Measurements from ENCODE around the gene SCN1B.
"Not testable (repeated sequence)": the region's sequence is repeated elsewhere in the genome, so short reads cannot be mapped to it uniquely, and the experiment has no call there.

The SCN1B gene

DNA sequence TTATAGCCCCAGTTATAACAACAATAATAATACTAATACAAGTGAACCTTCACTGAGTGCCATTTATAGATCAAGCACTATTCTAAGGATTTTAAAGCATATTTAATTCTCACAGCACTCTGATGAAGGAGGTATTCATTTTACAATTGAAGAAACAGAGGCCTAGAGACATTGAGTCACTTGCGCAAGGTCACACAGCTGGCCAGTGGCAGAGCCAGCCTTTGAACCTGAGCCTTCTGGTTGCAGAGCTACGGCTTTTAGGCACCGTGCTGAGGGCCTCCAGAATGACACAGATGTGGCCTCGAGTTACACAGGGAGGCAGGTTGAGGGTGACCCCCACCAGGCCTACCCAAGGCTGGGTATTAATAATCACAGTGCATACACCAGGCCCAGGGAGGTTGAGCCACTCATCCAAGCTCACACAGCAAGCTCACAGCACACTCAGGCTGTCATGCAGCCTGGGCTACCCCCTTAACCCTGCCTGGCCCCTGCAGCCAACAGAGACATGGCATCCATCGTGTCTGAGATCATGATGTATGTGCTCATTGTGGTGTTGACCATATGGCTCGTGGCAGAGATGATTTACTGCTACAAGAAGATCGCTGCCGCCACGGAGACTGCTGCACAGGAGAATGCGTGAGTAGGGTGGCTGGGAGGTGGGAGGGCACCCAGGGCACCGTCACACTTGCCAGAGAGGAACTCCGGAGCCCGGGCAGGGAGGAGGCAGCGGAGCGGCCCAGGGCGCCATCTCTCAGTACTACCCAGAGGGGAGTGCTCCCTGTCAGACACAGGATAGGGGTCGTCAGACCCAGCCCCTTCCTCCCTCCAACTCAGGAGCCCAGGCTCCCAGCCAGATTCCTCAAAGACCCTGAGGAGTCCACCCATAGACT lies 8.6 kb downstream of the SCN1B start:
- DNase-seq: peak; percentile 19 to 69

DNA sequence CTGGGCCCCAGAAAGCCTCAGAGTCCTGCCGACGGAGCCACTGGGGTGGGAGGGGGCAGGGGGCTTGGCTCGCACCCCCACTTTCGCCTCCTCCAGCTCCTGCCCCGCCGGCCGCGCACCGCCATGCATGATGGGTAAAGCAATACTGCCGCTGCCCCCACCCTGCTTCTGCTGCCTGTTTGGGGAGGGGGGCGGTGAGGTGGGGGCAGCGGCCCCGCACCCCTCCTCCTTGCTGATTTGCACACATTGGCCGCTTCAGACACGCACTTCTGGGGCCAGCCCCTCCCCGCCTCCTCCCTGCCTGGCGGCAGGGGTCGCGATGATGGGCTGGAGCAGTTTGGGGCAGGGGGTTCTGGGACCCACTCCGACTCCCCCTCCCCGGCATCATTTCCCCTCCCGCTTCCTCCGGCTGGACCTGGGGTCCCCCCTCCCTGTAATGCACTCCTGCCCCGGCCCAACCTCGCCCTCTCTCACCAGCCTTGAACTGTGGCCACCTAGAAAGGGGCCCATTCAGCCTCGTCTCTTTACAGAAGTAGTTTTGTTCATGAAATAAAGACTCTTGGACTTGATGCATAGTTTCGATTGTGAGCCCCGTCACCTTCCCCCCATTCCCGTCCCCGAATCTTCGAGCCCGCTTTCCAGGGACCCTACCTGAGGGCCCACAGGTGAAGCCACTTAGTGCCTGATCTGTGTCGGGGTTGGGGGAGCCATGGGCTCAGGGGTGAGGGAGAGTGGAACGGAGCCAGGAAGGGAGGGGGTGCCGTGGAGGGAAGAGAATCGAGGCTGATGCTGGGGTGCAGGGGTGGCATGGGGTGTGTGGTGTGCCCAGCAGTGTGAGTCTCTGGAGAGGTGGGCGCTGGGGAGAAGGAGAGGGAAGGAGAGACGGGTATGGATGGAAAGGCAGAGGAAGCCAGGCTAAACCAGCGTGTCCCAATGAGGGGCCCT lies 9.9 kb downstream of the SCN1B start:
- no peak for DNase-seq

DNA sequence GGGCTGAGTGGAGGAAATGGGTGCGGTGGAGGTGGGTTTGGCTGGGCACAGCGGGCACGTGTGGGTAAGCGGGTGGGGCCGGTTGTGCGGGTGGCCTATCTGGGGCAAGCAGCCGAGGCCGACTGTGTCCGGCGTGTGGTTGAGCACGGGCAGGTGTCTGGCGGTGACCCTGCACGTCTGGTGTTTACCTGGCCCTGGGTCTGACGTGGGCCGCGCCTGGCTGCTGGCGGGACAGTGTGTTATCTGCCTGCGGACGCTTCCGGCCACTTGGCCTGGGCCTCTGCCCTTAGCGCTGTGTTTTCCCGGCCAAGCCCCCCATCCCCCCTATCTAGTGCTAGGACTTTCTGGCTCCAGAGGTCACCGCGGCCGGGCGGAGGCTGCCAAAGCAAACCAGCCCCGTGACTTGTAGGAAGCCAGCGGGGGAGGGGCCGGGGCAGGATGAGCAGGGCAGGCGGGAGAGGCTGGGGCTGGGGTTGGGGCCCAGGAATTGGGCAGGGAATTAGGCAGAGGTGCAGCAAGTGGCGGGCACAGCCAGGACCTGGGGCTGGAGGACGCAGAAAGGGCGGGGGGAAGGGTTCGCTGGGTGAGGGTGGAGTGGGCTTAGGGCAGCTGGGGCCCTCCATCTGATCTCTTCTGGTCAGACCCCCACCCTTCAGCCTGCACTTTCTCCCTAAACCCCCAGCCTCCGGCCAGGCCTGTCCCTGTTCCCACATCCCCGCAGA lies 10.7 kb downstream of the SCN1B start:
- DNase-seq: no peak

DNA sequence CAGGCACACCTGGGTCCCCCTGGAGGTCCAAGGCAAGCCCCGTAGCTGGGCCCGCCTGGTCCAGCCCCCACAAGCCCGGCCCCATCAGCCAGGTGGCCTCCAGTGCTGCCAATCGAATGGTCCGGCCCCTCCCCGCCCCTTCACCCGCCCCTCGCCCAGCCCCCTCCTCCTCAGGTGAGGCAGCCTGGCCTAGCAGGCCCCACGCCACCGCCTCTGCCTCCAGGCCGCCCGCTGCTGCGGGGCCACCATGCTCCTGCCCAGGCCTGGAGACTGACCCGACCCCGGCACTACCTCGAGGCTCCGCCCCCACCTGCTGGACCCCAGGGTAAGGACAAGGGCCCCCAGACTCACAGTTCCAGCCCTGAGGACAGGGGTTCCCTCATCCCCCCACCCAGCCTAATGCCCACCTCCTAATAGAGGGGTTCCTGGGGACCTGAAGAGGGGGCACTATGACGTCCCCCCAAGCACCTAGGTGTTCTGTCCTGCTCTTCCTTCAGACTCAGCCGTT lies 11.3 kb downstream of the SCN1B start, which contains the start of gene HPN:
Gene HPN (plus strand): TSS at position 174 of the 508 bp plus-strand sequence. CDS start 786 bp downstream, outside the sequence.
- DNase-seq: no peak

DNA sequence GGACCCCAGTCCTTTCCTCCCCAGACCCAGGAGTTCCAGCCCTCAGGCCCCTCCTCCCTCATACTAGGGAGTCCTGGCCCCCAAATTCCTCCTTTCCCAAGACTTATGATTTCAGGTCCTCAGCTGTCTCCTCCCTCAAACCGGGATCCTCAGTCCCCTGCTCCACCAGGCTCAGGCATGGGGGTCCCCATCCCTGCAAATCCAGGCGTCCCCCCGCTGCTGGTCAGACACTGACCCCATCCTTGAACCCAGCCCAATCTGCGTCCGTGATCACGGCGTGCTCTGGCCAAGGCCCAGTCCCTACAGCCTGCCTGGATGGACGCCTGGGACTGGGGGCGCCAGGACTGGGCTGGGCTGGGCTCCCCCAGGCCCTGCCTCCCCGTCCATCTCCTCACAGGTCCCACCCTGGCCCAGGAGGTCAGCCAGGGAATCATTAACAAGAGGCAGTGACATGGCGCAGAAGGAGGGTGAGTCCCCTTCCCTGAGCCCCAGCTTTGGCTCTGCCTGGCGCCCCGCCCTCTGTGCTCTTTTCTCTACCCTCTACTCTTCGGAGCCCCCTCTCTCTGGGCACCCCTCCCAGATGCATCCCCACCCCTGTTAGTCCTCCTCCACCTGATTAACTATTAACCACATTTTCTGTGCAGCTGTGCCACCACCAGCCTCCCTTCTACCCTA lies 11.9 kb downstream of the SCN1B start:
- no peak for DNase-seq

DNA sequence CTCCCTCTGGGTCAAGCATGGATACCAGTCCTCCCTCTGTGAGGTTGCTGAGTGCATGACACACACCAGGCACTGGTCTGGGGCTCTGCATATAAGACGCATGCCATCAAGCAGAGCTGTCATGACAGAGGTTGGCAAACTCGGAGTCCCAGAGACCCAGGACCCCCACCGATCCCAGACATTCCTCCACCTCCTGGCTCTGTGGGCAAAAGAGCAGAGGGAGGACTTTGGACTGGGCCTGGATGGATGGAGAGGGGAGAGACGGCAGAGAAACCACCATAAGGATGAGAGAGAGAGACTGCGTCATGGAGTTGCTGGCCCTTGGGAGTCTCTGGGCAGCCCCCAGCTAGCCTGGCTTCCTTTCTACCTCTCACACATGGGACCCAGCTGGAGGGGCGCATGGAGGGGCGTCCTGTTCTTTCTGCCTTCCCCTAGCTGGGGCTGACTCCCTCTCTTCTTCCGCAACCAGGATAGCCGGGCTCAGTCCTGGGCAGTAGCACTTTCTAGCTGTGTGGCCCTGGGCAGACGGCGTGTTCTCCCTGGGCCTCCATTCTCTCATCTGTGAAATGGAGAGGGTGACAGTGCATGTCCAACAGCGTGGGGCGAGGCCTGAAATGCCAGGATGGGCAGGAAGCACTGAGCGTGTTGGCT lies 12.8 kb downstream of the SCN1B start:
- DNase-seq: no peak

DNA sequence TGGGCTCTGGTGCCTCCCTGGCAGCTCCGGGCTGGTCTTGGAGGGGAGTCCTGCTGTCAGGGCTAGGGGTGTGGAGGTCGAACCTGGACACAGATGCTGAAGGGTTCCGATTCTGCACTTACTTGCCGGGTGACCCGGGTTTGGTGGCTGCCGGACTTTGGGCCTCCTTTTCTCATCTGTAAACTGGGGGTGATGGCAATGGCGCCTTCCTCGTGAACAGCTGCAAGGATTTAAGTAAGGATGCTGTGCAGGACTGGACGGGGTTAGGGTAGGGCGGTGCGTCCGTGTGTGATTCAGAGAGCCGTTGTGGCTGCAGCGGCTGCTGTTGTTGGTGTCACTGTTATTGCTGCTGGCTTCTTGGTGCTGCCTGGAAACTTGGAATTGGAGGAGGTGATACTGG lies 13.6 kb downstream of the SCN1B start:
- no peak for DNase-seq

DNA sequence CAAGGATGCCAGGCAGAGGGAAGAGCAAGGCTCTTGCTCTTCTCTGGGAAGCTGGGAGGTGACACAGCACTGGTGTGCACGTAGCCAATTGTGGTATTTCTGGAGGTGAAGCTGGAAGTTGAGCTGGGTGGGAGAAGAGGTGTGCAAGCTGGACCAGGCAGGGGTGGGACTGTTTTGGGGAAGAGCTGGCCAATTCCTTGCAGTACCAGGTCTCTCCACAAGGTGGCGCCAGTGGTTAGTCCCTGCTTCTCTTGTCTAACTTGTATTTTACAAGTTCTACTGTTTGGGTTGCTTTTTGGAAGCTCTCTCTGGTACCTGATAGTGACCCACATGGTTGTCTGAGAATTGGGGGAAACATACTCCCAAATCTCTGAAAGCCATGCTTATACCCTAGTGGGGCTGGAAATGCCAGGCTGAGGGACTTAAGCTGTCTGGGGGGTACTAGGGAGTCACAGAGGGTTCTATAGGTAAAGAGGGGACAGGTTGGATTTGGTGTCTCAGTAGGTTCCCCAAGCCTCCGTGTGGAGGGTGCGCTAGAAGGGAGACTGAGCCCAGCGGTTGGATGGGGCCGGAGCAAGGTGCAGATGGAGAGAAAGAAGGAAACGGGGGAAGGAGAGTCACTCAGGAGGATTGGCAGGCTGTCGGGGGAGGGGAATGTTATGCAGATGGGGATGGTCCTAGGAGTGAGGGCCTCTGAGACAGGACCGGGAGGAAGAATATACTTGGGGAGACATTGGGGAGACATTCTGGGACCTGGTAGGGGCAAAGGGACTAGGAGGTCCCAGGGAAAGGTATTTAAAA lies 14.2 kb downstream of the SCN1B start:
- DNase-seq: peak; percentile 48 to 57

DNA sequence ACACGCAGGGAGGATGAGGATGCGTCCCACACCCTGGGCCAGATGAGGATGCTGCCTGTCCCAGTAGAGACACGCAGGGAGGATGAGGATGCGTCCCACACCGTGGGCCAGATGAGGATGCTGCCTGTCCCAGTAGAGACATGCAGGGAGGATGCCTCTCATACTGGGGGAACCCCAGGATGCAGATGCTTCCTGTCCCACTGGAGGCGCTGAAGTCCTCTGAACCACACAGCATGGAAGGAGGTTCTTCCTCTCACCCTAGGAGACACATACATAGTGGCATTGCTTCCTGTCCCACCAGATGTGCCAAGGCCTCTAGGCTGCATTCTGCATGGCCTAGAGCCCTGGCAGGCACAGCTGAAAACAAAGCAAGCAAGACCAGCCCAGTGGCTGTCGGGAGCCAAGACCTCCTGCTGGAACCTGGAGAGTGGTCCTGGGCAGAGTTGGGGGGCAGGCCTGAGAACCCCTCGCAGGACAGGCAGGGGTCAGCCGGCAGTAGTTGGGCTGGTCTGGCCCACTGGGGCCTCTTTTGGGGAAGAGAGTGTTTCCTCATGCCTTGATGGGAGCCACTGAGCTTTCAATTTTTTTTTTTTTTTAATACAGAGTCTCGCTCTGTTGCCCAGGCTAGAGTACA lies 15.5 kb downstream of the SCN1B start:
- DNase-seq: peak in 1 of 2 experiments; percentile 35

DNA sequence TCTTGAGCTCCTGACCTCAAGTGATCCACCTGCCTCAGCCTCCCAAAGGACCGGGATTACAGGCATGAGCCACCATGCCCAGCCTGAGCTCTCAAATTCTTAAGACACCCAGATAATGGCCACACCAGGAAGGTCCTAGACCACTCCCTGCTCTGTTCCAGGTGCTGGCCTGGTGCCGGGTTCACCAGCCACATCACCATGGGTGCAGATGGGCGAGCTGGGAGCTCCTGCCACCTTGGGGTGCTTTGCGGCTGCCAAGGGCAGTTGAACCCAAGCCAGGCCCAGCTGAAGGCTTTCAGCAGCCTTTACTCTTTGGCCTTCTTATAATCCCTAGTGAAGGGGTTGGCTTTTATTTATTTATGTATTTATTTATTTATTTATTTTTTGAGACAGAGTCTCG lies 16.2 kb downstream of the SCN1B start:
- no peak for DNase-seq

DNA sequence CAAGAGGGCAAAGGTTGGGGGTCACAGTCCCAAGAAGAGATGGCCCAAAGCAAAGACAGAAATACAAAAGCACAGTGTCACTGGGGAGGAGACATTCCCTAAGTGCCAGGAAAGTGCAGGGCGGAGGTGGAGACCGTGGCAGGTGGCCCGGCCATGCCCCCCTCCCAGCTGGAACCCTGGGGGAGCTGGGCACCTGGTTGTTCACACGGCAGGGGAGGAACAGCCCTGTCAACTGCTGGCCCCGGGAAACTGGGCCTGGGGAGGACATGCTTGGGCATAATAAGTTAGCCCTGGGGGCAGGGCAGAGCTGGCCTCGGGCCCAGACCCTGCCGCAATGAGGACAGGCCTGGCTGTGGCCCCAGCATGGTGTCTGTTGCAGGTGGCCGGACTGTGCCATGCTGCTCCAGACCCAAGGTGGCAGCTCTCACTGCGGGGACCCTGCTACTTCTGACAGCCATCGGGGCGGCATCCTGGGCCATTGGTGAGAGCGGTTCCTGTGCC lies 18.7 kb downstream of the SCN1B start:
- peak in 1 of 2 experiments; percentile 68 for DNase-seq

DNA sequence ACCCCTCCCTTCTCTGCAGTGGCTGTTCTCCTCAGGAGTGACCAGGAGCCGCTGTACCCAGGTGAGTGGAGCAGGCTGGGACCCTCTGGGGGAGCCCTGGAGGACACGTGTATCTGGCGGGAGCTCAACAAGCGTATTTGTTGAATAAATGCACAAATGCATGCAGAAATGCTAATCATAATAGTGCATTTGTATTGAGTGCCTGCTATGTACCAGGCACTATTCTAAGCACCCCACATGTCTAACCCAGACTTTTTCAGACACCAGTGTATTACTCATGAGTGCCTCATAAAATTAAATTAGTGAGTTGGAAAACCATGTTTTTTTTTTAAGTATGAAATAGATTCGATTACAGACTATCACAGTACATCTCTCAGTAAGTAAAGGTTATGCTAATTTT lies 19.2 kb downstream of the SCN1B start:
- DNase-seq: no peak

DNA sequence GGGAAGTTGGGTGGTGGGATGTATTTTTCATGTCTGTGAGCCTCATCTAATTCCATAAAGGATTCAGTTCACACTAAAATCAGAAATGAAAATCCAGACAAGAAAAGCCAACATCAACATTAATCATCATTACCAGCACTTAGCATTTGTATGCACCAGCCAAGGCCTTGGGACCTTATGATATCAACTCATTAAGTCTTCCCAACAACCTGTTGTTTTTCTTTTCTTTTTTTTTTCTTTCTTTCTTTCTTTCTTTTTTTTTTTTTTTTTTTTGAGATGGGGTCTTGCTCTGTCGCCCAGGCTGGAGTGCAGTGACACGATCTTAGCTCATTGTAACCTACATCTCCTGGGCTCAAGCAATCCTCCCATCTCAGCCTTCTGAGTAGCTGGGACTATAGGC lies 20.4 kb downstream of the SCN1B start:
- not testable (repeated sequence) for DNase-seq

DNA sequence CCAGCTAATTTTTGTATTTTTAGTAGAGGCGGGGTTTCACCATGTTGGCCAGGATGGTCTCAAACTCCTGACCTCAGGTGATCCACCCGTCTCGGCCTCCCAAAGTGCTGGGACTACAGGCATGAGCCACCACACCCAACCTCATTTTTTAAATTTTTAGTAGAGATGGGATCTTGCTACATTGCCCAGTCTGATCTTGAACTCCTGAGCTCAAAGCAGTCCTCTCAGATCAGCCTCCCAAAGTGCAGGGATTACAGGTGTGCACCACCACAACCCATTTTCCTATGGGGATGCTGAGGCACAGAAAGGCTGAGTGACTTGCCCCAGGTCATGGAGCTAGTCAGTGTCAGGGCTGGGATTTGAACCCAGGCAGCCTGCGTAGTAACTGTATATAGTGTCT lies 21.0 kb downstream of the SCN1B start:
- not testable (repeated sequence) for DNase-seq

DNA sequence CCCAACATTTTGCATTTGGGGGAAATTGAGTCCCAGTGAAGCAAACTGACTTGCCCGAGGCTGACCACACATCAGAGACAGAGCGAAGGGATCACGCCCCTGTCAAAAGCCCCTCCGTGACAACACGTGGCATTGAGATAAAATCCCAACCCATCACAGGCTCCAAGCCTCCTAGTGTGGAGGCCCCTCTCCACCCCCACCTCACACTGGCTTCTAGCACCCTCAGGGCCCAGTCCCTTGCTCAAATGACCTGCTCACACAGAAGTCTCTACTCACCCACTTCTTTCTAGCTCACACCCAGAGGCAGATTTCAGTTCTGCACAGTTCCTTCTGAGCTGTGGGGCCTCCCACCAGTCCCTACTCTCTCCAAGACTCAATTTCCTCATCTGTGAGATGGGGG lies 21.5 kb downstream of the SCN1B start:
- no peak for DNase-seq

DNA sequence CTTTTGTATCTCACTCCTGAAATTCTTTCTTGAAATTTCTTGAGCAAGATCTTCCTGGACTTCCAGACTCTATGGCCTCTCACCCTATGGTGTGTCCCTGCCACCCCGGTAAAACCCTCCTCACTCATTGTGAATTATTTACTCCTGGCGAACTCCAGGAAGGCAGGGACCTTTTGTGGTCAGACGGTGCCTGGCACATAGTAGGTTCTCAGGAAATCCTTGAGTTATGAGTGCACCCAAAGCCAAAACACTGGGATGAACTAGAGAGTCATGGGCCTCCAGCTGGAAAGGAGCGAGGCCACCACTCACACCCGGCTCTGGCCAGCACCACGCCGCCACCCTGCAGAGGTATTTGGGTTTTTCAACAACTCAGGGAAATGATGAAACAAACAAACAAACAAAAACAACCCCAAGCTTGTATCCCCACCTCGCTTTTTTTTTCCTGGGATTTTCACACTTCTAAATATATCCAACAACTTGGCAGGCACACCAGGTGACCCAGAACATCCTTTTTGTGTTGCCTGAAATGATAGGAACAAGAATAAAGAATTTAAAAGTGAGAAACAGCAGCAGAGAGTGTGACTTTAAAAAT lies 22.4 kb downstream of the SCN1B start:
- no peak for DNase-seq

DNA sequence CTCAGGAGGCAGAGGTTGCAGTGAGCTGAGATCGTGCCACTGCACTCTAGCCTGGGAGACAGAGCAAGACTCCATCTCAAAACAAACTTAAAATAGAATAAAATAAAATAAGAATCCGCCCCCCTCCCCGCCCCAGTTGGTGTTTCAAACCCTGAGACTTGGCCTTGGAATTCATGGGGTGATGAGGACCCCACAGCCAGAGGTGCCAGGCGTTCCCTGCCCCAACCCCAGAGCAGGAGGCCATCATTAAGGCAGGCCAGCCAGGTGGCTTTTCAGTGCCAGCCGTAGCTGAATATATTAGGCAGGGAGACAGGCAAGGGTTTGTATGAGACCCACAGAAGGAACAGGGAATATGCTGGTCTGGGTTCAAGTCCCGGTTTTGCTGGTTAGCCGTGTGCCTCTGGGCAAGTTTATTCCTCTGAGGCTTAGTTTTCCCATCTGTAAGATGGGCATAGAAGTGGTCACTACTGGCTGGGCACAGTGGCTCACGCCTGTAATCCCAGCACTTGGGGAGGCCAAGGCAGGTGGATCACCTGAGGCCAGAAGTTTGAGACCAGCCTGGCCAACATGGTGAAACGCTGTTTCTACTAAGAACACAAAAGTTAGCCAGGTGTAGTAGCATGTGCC lies 23.5 kb downstream of the SCN1B start:
- DNase-seq: no peak

DNA sequence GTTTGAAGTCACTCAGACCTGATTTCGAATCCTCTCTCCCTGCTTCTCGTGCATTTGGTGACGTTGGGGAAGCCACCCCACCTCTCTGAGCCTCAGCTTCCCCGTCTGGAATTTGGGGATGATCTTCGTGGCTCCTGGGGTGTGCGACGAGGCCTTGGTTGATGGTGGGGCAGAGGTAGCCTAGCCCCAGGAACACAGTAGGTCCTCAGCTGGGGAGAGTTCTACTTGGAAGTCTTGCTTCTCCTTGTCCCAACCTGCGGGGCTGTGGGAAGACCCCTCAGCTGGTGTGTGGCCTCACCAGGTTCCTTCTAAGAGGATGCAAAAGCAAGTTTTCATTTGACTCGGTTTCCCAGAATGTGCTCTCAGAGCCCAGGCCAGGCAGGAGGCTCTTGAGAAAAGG lies 24.4 kb downstream of the SCN1B start:
- DNase-seq: no peak

DNA sequence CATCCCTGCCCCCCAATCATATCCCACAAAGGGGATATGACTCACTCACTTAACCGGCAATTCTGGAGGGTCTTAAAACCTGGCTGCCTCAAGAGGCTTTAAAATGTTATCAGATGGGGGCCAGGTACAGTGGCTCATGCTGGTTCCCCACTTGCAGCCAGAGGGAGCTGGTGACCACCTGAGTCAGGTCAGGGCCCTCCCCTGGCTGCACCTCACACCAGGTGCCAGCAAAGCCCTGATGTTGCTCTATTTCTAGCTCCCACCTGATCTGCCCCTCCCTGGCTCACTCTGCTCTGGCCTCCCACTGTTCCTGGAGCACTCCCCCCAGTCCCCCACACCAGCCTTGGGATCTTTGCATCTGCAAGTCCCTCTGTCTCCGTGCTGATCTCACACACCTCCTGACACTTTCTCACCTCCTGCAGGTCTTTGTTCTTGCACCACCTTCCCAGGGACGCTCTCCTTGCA lies 25.5 kb downstream of the SCN1B start:
- DNase-seq: peak; percentile 33 to 58

Data from NCI-H524 (cell line).